GM12878 (cell line): ENCODE data around the gene HMGCL. TPM values are rescaled to one million over a fixed set of nuclear protein-coding genes. Genes with fewer than 3 reads are reported as not detected.

ENCODE experiments used
- ATAC-seq: fragments of 200-7000 bp; cut with Tn5 transposase; 3 replicates; pipeline ENCODE4 v1.9.1; 2020; ENCODE audit warnings: mild to moderate bottlenecking, moderate library complexity
- BruUV-seq: library from RNA; stranded (reverse); fragments of 400-500 nt; replicated peaks from 2 replicates; lab custom pipeline; 2021; lab: Mats Ljungman, UMichigan
- CTCF ChIA-PET: fragments of 300-600 bp; sonication (Branson Sonifier 250); formaldehyde crosslinking; extraction: SDS; loops from one replicate; lab custom pipeline; 2021; ENCODE audit warnings: inconsistent platforms; lab: Yijun Ruan, JAX
- POLR2A ChIA-PET: fragments of 350-600 bp; formaldehyde crosslinking; extraction: SDS; loops from one replicate; lab custom pipeline; 2021; ENCODE audit warnings: inconsistent platforms; lab: Charles Lee
- RAD21 ChIA-PET: fragments of 300-600 bp; sonication (Branson Sonifier 250); formaldehyde crosslinking; loops from one replicate; lab custom pipeline; 2023; ENCODE audit warnings: antibody characterized with exemption; ENCODE audit not compliant: unreplicated experiment; lab: Charles Lee
- SMC1A ChIA-PET: fragments of 300-600 bp; sonication (Branson Sonifier 250); formaldehyde crosslinking; loops from one replicate; lab custom pipeline; 2023; ENCODE audit not compliant: unreplicated experiment, uncharacterized antibody; lab: Charles Lee
- DNase-seq: peaks from one replicate; pipeline ENCODE4 v3.0.0-alpha.2; 2011; ENCODE audit warnings: low read depth, low spot score
- FAIRE-seq: peaks from 3 replicates; lab custom pipeline; 2011; peaks lifted over from hg19 to GRCh38; lab: Jason Lieb, UNC
- H2AFZ ChIP-seq: 2 replicates; pipeline ENCODE4 v1.6.0; 2011; ENCODE audit warnings: low read depth, low read length, control low read depth; ENCODE audit not compliant: control insufficient read depth
- H3K27ac ChIP-seq: 2 replicates; pipeline ENCODE4 v1.5.1; 2011; ENCODE audit warnings: control low read depth; ENCODE audit not compliant: control insufficient read depth, insufficient read depth
- H3K27me3 ChIP-seq, 2 experiments: replicated peaks in 1 of 2; 2 replicates each; pipeline versions ENCODE4 v1.6.0 to v1.6.1; 2011; ENCODE audit warnings: low read length in 1 of 2; ENCODE audit not compliant: control insufficient read depth in 2 of 2, insufficient read depth in 2 of 2
- H3K36me3 ChIP-seq, 2 experiments: 2 replicates each; pipeline ENCODE4 v1.5.1; 2011; ENCODE audit warnings: low read length in 1 of 2; ENCODE audit not compliant: control insufficient read depth in 2 of 2, insufficient read depth in 2 of 2
- H3K4me1 ChIP-seq: 2 replicates; pipeline ENCODE4 v1.6.1; 2011; ENCODE audit warnings: mild to moderate bottlenecking, low read length, moderate library complexity, mixed read lengths; ENCODE audit not compliant: control insufficient read depth, insufficient read depth
- H3K4me2 ChIP-seq: 2 replicates; pipeline ENCODE4 v1.6.0; 2011; ENCODE audit warnings: control low read depth; ENCODE audit not compliant: control insufficient read depth, insufficient read depth
- H3K4me3 ChIP-seq: fragments of 200-600 bp; sonication (generic); 2 replicates; pipeline ENCODE4 v1.5.1; 2016
- H3K79me2 ChIP-seq: 2 replicates; pipeline ENCODE4 v1.6.0; 2011; ENCODE audit warnings: low read length; ENCODE audit not compliant: control insufficient read depth, insufficient read depth
- H3K9ac ChIP-seq: 2 replicates; pipeline ENCODE4 v1.8.0; 2011; ENCODE audit warnings: low read length, control low read depth, mixed read lengths; ENCODE audit not compliant: control insufficient read depth, insufficient read depth
- H3K9me3 ChIP-seq: replicated peaks from 3 replicates; pipeline ENCODE4 v1.5.1; 2011; ENCODE audit warnings: mild to moderate bottlenecking, low read length; ENCODE audit not compliant: control insufficient read depth, insufficient read depth
- H4K20me1 ChIP-seq: 2 replicates; pipeline ENCODE4 v1.6.0; 2011; ENCODE audit not compliant: control insufficient read depth, insufficient read depth
- CTCF ChIP-seq, 3 experiments: IDR thresholded peaks in 2 of 3; conservative IDR thresholded peaks in 1 of 3; 2 replicates each; pipeline ENCODE4 v1.5.1; 2011; ENCODE audit warnings: low read depth in 3 of 3, low read length in 3 of 3, mild to moderate bottlenecking in 3 of 3, control low read depth in 2 of 3, moderate library complexity in 2 of 3, inconsistent platforms in 1 of 3, mixed read lengths in 1 of 3; ENCODE audit not compliant: control insufficient read depth in 2 of 3, insufficient read depth in 1 of 3; ENCODE audit errors: extremely low read depth in 1 of 3
- JUNB ChIP-seq: IDR thresholded peaks from 2 replicates; pipeline ENCODE4 v1.6.1; 2016; ENCODE audit warnings: antibody characterized with exemption, mild to moderate bottlenecking
- MYB ChIP-seq: fragments of 150-350 bp; IDR thresholded peaks from 2 replicates; pipeline ENCODE4 v1.6.1; 2014; ENCODE audit warnings: mild to moderate bottlenecking, low read depth, low read length, borderline replicate concordance
- NBN ChIP-seq: fragments of 450-650 bp; IDR thresholded peaks from 2 replicates; pipeline ENCODE4 v1.6.1; 2016
- NFIC ChIP-seq: IDR thresholded peaks from 2 replicates; pipeline ENCODE4 v1.6.1; 2012; ENCODE audit warnings: low read depth, mild to moderate bottlenecking, inconsistent platforms, low read length, moderate library complexity
- NKRF ChIP-seq: fragments of 450-650 bp; conservative IDR thresholded peaks from 2 replicates; pipeline ENCODE4 v1.6.1; 2017; ENCODE audit warnings: mild to moderate bottlenecking, moderate library complexity
- POLR2A ChIP-seq: IDR thresholded peaks from 2 replicates; pipeline ENCODE4 v1.6.1; 2011; ENCODE audit warnings: low read depth, mild to moderate bottlenecking, low read length
- RCOR1 ChIP-seq: conservative IDR thresholded peaks from 2 replicates; pipeline ENCODE4 v1.6.1; 2012; ENCODE audit warnings: low read depth, low read length, improper control_type of control experiment
- RELA ChIP-seq: fragments of 450-650 bp; IDR thresholded peaks from 2 replicates; pipeline ENCODE4 v1.8.0; 2014; ENCODE audit warnings: borderline replicate concordance; ENCODE audit not compliant: partially characterized antibody
- SREBF1 ChIP-seq: IDR thresholded peaks from 2 replicates; pipeline ENCODE4 v1.6.1; 2012; ENCODE audit warnings: mild to moderate bottlenecking, low read length
- SRF ChIP-seq, 2 experiments: IDR thresholded peaks; 2 replicates each; pipeline ENCODE4 v1.6.1; 2011; ENCODE audit warnings: low read depth in 2 of 2, low read length in 2 of 2, mild to moderate bottlenecking in 1 of 2, moderate library complexity in 1 of 2
- STAT1 ChIP-seq: fragments of 450-650 bp; conservative IDR thresholded peaks from 2 replicates; pipeline ENCODE4 v1.6.1; 2014; ENCODE audit warnings: antibody characterized with exemption, mild to moderate bottlenecking
- TCF7 ChIP-seq: IDR thresholded peaks from 2 replicates; pipeline ENCODE4 v1.6.1; 2014; ENCODE audit warnings: antibody characterized with exemption, borderline replicate concordance
- ZBTB33 ChIP-seq: fragments of 450-650 bp; IDR thresholded peaks from 2 replicates; pipeline ENCODE4 v1.6.1; 2017; ENCODE audit warnings: mild to moderate bottlenecking
- ZNF24 ChIP-seq: fragments of 450-650 bp; IDR thresholded peaks from 2 replicates; pipeline ENCODE4 v1.6.1; 2017; ENCODE audit warnings: antibody characterized with exemption, mild to moderate bottlenecking
- WGBS: methylation state at CpG from one replicate; pipeline ENCODE4 v1.1.6; 2016; ENCODE audit warnings: low lambda C conversion rate; ENCODE audit not compliant: insufficient replicate concordance, insufficient coverage; ENCODE audit errors: missing lambda C conversion rate; 5-methylcytosine and 5-hydroxymethylcytosine counted together
- in situ Hi-C: fragments of 300-500 bp; cut with MboI; formaldehyde crosslinking; loops from 9 replicates; pipeline ENCODE4 v1.14.3; 2018; ENCODE audit warnings: mixed read lengths
- intact Hi-C: fragments of 100-400 bp; cut with micrococcal nuclease; formaldehyde crosslinking; loops from one replicate; pipeline ENCODE4 v1.14.2; 2022; ENCODE audit not compliant: unreplicated experiment
- polyA plus RNA-seq, 11 experiments: library from polyadenylated mRNA; depleted of rRNA in 4 of 11; unstranded in 6 of 11; stranded (reverse) in 5 of 11; fragments of >200 nt; fragmentation: Nextera tagmentation in 4 of 11; fragmentation: Illumina TruSeq in 1 of 11; extraction: Ambion mirVana in 4 of 11; extraction: Trizol in 1 of 11; gene quantifications; 1 replicate in 1 of 11; 2 replicates in 10 of 11; pipeline versions ENCODE4 v1.2.1 to v1.2.3, GENCODE V29; 2011 to 2016; ENCODE audit warnings: inconsistent platforms in 2 of 11, missing spikeins in 2 of 11, low read depth in 1 of 11
- total RNA-seq, 4 experiments: library from RNA; depleted of rRNA in 3 of 4; stranded (reverse); fragments of >200 nt in 3 of 4; fragmentation: Illumina TruSeq in 1 of 4; extraction: Trizol in 1 of 4; gene quantifications; 2 replicates each; pipeline versions ENCODE4 v1.2.1 to v1.2.3, GENCODE V29; 2013 to 2021
- TF ChIP-seq, protein P1 (sequence below): fragments of 450-650 bp; IDR thresholded peaks from 2 replicates; pipeline ENCODE4 v1.6.1; 2016; ENCODE audit warnings: mild to moderate bottlenecking

HMGCL gene
- total and polyA plus RNA-seq, 10 of the 15 experiments (the other 5 are each of a cell fraction or from before 2014, with no cell fraction given) = 29.4 to 127 (median 36.4) TPM

DNA sequence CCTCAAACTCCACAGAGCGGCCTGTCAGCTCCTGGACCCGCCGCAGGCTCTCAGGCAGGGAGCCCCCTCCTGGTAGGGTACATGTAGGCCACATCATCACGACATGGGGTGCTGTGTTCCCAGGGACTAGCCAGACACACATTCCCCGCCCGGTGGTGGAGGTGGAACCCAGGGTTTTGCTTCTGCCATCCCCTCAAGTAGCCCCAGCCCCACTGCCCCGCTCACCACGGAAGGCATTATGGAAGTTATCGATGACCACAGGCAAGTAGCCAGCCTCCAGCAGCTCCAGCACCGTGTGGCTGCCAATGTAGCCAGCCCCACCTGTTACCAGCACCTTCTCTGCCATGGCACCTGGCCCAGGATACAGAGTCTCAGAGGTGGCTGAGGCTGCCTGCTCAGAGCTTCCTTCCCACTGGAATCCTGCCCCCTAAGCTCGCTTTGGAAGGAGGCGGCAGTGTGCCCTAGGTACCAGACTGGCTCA lies 26.5 kb downstream of the HMGCL start:
- DNase-seq = no peak
- Histone ChIP-seq H3K36me3 (peaks cover 6 to 14% of the 10 kb centered on the region in 2 experiments; a peak in 3 of 4 replicates), H2AFZ (no peak overlapping the region), H4K20me1 (no peaks in the 10 kb centered on the region), H3K27me3 (no peaks in the 10 kb centered on the region), H3K9me3 (no peaks in the 10 kb centered on the region), H3K4me3 (peak overlapping the region; percentile 80; the same call in 1 of the 2 replicates), H3K9ac (no peak overlapping the region; the same call in 1 of the 2 replicates), H3K27ac (no peak overlapping the region), H3K4me2 (peak overlapping the region; percentile 86; the same call in 1 of the 2 replicates), H3K79me2 (peaks cover 10% of the 10 kb centered on the region), H3K4me1 (peaks cover 9% of the 10 kb centered on the region)
- FAIRE-seq = no peak
- intact Hi-C loops = no loop called here
- in situ Hi-C loops = loop anchor here (25.0 kb wide), 1 partner anchor 1439 kb away; the partner anchor contains the start of genes RSRP1 and SYF2
- POLR2A ChIA-PET = interaction anchor here (0.5 to 1.8 kb wide), 4 partner anchors 12 to 111 kb away, joined by 4 to 10 read pairs (median 6); partner anchors contain the start of gene PITHD1
- SMC1A ChIA-PET = interaction anchor here (1.8 kb wide), 1 partner anchor 118 kb away, joined by 6 read pairs; no protein-coding TSS in a partner anchor
- BruUV-seq = no TSS peak
- no peak for ATAC-seq
- RAD21 ChIA-PET = interaction anchor here (0.5 to 1.8 kb wide), 4 partner anchors 27 to 126 kb away, joined by 3 to 8 read pairs (median 3); no protein-coding TSS in a partner anchor
- CTCF ChIA-PET = interaction anchor here (1.1 to 2.2 kb wide), 7 partner anchors 9 to 117 kb away, joined by 3 to 12 read pairs (median 3); no protein-coding TSS in a partner anchor
- TF ChIP-seq STAT1 (no peak), NBN (no peak), CTCF (IDR thresholded peaks at IDR 0.05 in 2 of 3, conservative IDR thresholded peaks at IDR 0.05 in 1 of 3; ENCODE audit: control insufficient read depth in 2 of 3, extremely low read depth in 1 of 3, insufficient read depth in 1 of 3, low read depth in 3 of 3, low read length in 3 of 3) (peak in 2 of 3 experiments; percentile 22 to 27; a peak in 1 of 6 replicates), POLR2A (0 out of 2 replicates have a peak, but pooled peaks have one; percentile 15), TCF7 (no peak), SRF (IDR thresholded peaks at IDR 0.05; ENCODE audit: low read depth in 2 of 2, low read length in 2 of 2) (no peak), RELA (no peak), NKRF (no peak), JUNB (no peak), ZNF24 (no peak), NFIC (no peak), SREBF1 (no peak), ZBTB33 (peak; percentile 44; the same call in 1 of the 2 replicates), MYB (no peak), RCOR1 (no peak)
- TF ChIP-seq, protein P1, sequence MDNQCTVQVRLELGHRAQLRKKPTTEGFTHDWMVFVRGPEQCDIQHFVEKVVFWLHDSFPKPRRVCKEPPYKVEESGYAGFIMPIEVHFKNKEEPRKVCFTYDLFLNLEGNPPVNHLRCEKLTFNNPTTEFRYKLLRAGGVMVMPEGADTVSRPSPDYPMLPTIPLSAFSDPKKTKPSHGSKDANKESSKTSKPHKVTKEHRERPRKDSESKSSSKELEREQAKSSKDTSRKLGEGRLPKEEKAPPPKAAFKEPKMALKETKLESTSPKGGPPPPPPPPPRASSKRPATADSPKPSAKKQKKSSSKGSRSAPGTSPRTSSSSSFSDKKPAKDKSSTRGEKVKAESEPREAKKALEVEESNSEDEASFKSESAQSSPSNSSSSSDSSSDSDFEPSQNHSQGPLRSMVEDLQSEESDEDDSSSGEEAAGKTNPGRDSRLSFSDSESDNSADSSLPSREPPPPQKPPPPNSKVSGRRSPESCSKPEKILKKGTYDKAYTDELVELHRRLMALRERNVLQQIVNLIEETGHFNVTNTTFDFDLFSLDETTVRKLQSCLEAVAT = peak; percentile 29; the same call in 1 of the 2 replicates
- WGBS = 96% methylated on average over 12 of the region's 12 CpGs
